DND-41 (cell line): ENCODE data around the gene SCYGR1.

Experiments
- EZH2 ChIP-seq: IDR thresholded peaks from 3 replicates; pipeline ENCODE4 v1.6.1; 2012; ENCODE audit warnings: borderline replicate concordance, low read depth, mild to moderate bottlenecking, moderate library complexity, low read length, inconsistent platforms; ENCODE audit not compliant: severe bottlenecking
- TF ChIP-seq, protein P1 (sequence below): IDR thresholded peaks from 2 replicates; pipeline ENCODE4 v1.5.1; 2012; ENCODE audit warnings: borderline replicate concordance, low read length, moderate library complexity, mild to moderate bottlenecking; ENCODE audit not compliant: poor library complexity, severe bottlenecking; ENCODE audit errors: extremely low read depth

GRCh38 chr2:227344231-227344630, 43.5 kb downstream of the SCYGR1 start:
- TF ChIP-seq, protein P1, sequence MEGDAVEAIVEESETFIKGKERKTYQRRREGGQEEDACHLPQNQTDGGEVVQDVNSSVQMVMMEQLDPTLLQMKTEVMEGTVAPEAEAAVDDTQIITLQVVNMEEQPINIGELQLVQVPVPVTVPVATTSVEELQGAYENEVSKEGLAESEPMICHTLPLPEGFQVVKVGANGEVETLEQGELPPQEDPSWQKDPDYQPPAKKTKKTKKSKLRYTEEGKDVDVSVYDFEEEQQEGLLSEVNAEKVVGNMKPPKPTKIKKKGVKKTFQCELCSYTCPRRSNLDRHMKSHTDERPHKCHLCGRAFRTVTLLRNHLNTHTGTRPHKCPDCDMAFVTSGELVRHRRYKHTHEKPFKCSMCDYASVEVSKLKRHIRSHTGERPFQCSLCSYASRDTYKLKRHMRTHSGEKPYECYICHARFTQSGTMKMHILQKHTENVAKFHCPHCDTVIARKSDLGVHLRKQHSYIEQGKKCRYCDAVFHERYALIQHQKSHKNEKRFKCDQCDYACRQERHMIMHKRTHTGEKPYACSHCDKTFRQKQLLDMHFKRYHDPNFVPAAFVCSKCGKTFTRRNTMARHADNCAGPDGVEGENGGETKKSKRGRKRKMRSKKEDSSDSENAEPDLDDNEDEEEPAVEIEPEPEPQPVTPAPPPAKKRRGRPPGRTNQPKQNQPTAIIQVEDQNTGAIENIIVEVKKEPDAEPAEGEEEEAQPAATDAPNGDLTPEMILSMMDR = no peak
- TF ChIP-seq EZH2 = no peak
